H1 (cell line): ENCODE measurements around the gene ME3. TPM values are rescaled to one million over a fixed set of nuclear protein-coding genes. Genes with fewer than 3 reads are reported as not detected.
A peak's percentile ranks its signal among the peaks of the same experiment; 100 is the strongest.

ENCODE experiments used
- CTCF ChIA-PET: fragments of 300-600 bp; sonication (Branson Sonifier 250); formaldehyde crosslinking; loops from one replicate; lab custom pipeline; 2021; ENCODE audit not compliant: partially characterized antibody; lab: Charles Lee
- POLR2A ChIA-PET: fragments of 300-600 bp; sonication (Branson Sonifier 250); formaldehyde crosslinking; loops from one replicate; lab custom pipeline; 2021; ENCODE audit warnings: inconsistent platforms; ENCODE audit not compliant: partially characterized antibody; lab: Charles Lee
- DNase-seq, 2 experiments: peaks; one replicate each; pipeline versions ENCODE4 v3.0.0 to v3.0.0-alpha.2; 2010 to 2022; ENCODE audit warnings: low spot score in 2 of 2, low read depth in 1 of 2, mixed read lengths in 1 of 2
- FAIRE-seq: peaks from 2 replicates; lab custom pipeline; 2011; peaks lifted over from hg19 to GRCh38; lab: Jason Lieb, UNC
- H2AFZ ChIP-seq: 2 replicates; pipeline ENCODE4 v1.8.1; 2012; ENCODE audit warnings: low read length, inconsistent platforms
- H2AK5ac ChIP-seq: 2 replicates; pipeline ENCODE4 v1.6.1; 2013; ENCODE audit warnings: low read depth, low read length
- H2BK120ac ChIP-seq: replicated peaks from 2 replicates; pipeline ENCODE3; 2013; ENCODE audit warnings: low read depth, low read length, inconsistent platforms
- H2BK12ac ChIP-seq: 2 replicates; pipeline ENCODE4 v1.6.1; 2013; ENCODE audit warnings: low read depth, low read length
- H2BK15ac ChIP-seq: 2 replicates; pipeline ENCODE4 v1.6.1; 2013; ENCODE audit warnings: low read length
- H2BK20ac ChIP-seq: 2 replicates; pipeline ENCODE4 v1.6.1; 2013; ENCODE audit warnings: low read length
- H2BK5ac ChIP-seq: 2 replicates; pipeline ENCODE4 v1.6.1; 2013; ENCODE audit warnings: low read depth, low read length
- H3K14ac ChIP-seq: 2 replicates; pipeline ENCODE4 v1.6.1; 2013; ENCODE audit warnings: inconsistent platforms; ENCODE audit not compliant: insufficient read length
- H3K18ac ChIP-seq: 2 replicates; pipeline ENCODE4 v1.6.1; 2013; ENCODE audit warnings: low read length; ENCODE audit errors: extremely low read depth
- H3K23ac ChIP-seq: 2 replicates; pipeline ENCODE4 v1.6.1; 2013; ENCODE audit warnings: inconsistent platforms; ENCODE audit not compliant: insufficient read length
- H3K23me2 ChIP-seq: 2 replicates; pipeline ENCODE4 v1.6.1; 2013; ENCODE audit warnings: low read depth, low read length
- H3K27ac ChIP-seq: 2 replicates; pipeline ENCODE4 v1.6.1; 2011; ENCODE audit warnings: low read depth, low read length, inconsistent platforms
- H3K27me3 ChIP-seq, 4 experiments: replicated peaks in 1 of 4; 1 replicate in 1 of 4; 2 replicates in 3 of 4; pipeline versions ENCODE4 v1.6.1 to v1.8.1; 2011 to 2013; ENCODE audit warnings: low read length in 3 of 4, mild to moderate bottlenecking in 3 of 4, inconsistent platforms in 2 of 4, mixed read lengths in 2 of 4, moderate library complexity in 1 of 4; ENCODE audit not compliant: control insufficient read depth in 3 of 4, insufficient read depth in 3 of 4; ENCODE audit errors: extremely low read depth in 1 of 4
- H3K36me3 ChIP-seq, 4 experiments: 2 replicates each; pipeline versions ENCODE4 v1.6.1 to v1.8.1; 2011 to 2013; ENCODE audit warnings: mild to moderate bottlenecking in 4 of 4, low read length in 3 of 4, moderate library complexity in 2 of 4, control low read depth in 1 of 4, inconsistent platforms in 1 of 4; ENCODE audit not compliant: insufficient read depth in 4 of 4, control insufficient read depth in 2 of 4
- H3K4ac ChIP-seq: replicated peaks from 2 replicates; pipeline ENCODE3; 2013; ENCODE audit warnings: low read length, low read depth, mixed read lengths, inconsistent platforms; ENCODE audit not compliant: insufficient read length
- H3K4me1 ChIP-seq, 4 experiments: replicated peaks in 1 of 4; 1 replicate in 1 of 4; 2 replicates in 3 of 4; pipeline versions ENCODE4 v1.6.1 to v1.8.1; 2011 to 2013; ENCODE audit warnings: low read length in 3 of 4, inconsistent platforms in 2 of 4, mixed read lengths in 1 of 4; ENCODE audit not compliant: insufficient read depth in 4 of 4, control insufficient read depth in 3 of 4
- H3K4me2 ChIP-seq, 2 experiments: 2 replicates each; pipeline versions ENCODE4 v1.6.1 to v1.8.1; 2011 to 2013; ENCODE audit warnings: low read depth in 2 of 2, low read length in 2 of 2, control low read depth in 1 of 2, inconsistent platforms in 1 of 2, mild to moderate bottlenecking in 1 of 2; ENCODE audit not compliant: insufficient read depth in 1 of 2
- H3K4me3 ChIP-seq, 4 experiments: fragments of 200-600, 300-600 bp in 1 of 4; sonication (generic), shearing (Covaris generic), sonication (Bioruptor Twin) in 1 of 4; 2 replicates each; pipeline versions ENCODE4 v1.5.1 to v1.8.1; 2011 to 2016; ENCODE audit warnings: low read length in 4 of 4, low read depth in 3 of 4, control low read depth in 2 of 4, inconsistent platforms in 2 of 4, mild to moderate bottlenecking in 2 of 4, mixed read lengths in 1 of 4, moderate library complexity in 1 of 4; ENCODE audit not compliant: insufficient read depth in 2 of 4; ENCODE audit errors: extremely low read depth in 1 of 4
- H3K56ac ChIP-seq: replicated peaks from 2 replicates; pipeline ENCODE3; 2013; ENCODE audit warnings: low read depth, mild to moderate bottlenecking, mixed read lengths, low read length, inconsistent platforms; ENCODE audit not compliant: insufficient read length
- H3K79me1 ChIP-seq: 2 replicates; pipeline ENCODE4 v1.6.1; 2013; ENCODE audit warnings: low read depth, low read length, control low read depth
- H3K79me2 ChIP-seq, 2 experiments: 2 replicates each; pipeline versions ENCODE4 v1.6.1 to v1.8.1; 2012 to 2013; ENCODE audit warnings: low read length in 2 of 2, mild to moderate bottlenecking in 2 of 2, inconsistent platforms in 1 of 2; ENCODE audit not compliant: insufficient read depth in 2 of 2, control insufficient read depth in 1 of 2
- H3K9ac ChIP-seq, 4 experiments: replicated peaks in 1 of 4; 1 replicate in 1 of 4; 2 replicates in 3 of 4; pipeline versions ENCODE4 v1.6.1 to v1.8.1; 2011 to 2013; ENCODE audit warnings: low read depth in 3 of 4, low read length in 3 of 4, control low read depth in 2 of 4, mild to moderate bottlenecking in 2 of 4, moderate library complexity in 2 of 4, inconsistent platforms in 1 of 4; ENCODE audit errors: extremely low read depth in 1 of 4
- H3K9me3 ChIP-seq, 2 experiments: 2 replicates each; pipeline versions ENCODE4 v1.6.1 to v1.8.1; 2012 to 2013; ENCODE audit warnings: mild to moderate bottlenecking in 2 of 2, moderate library complexity in 2 of 2, control low read depth in 1 of 2, inconsistent platforms in 1 of 2, low read depth in 1 of 2, low read length in 1 of 2, mixed read lengths in 1 of 2; ENCODE audit not compliant: insufficient read depth in 2 of 2
- H4K20me1 ChIP-seq, 2 experiments: replicated peaks in 1 of 2; 2 replicates each; pipeline versions ENCODE3 to v1.8.1; 2011 to 2013; ENCODE audit warnings: inconsistent platforms in 2 of 2, low read length in 2 of 2, mild to moderate bottlenecking in 1 of 2; ENCODE audit not compliant: insufficient read depth in 2 of 2, control insufficient read depth in 1 of 2
- H4K5ac ChIP-seq: 2 replicates; pipeline ENCODE4 v1.6.1; 2013; ENCODE audit warnings: low read length, low read depth, mixed read lengths, inconsistent platforms; ENCODE audit not compliant: insufficient read length
- H4K8ac ChIP-seq: 2 replicates; pipeline ENCODE4 v1.8.0; 2013; ENCODE audit warnings: mild to moderate bottlenecking, moderate library complexity, low read length, inconsistent platforms; ENCODE audit not compliant: insufficient read depth; ENCODE audit errors: extremely low read depth
- H4K91ac ChIP-seq: replicated peaks from 2 replicates; pipeline ENCODE3; 2013; ENCODE audit warnings: low read length, mixed read lengths, inconsistent platforms; ENCODE audit not compliant: insufficient read length
- BACH1 ChIP-seq: IDR thresholded peaks from 2 replicates; pipeline ENCODE4 v1.6.1; 2012; ENCODE audit warnings: low read length, improper control_type of control experiment
- SP1 ChIP-seq: IDR thresholded peaks from 2 replicates; pipeline ENCODE4 v1.6.1; 2011; ENCODE audit warnings: low read depth, low read length
- polyA plus RNA-seq, 7 experiments: library from polyadenylated mRNA; depleted of rRNA in 3 of 7; stranded (reverse) in 5 of 7; unstranded in 2 of 7; fragments of >200 nt in 5 of 7; fragments of 200-250 nt in 2 of 7; gene quantifications; 1 replicate in 5 of 7; 2 replicates in 1 of 7; 4 replicates in 1 of 7; pipeline versions ENCODE4 v1.2.1 to v1.2.3, GENCODE V29; 2011 to 2013; ENCODE audit warnings: missing spikeins in 2 of 7, mixed read lengths in 2 of 7
- total RNA-seq: library from RNA; stranded (reverse); fragmentation: NEBNext Ultra II Directional; extraction: Animal tissue kit (Norgen Biotek cat#: 25700); gene quantifications from 2 replicates; pipeline ENCODE4 v1.2.1, GENCODE V29; 2021

The ME3 gene
- total and polyA plus RNA-seq, 2 of the 8 experiments (the other 6 are each of a cell fraction or from before 2014, with no cell fraction given): 1.5 to 2.8 TPM

GRCh38 chr11:86594746-86595145 is 77.7 kb downstream of the ME3 start:
- no peaks in the 10 kb centered on the region for H3K79me2 ChIP-seq
- H2BK12ac ChIP-seq: no peak overlapping the region
- no peak for DNase-seq
- H4K8ac ChIP-seq: no peak overlapping the region
- H3K4ac ChIP-seq: no peak overlapping the region
- peak overlapping the region; percentile 64; the same call in 1 of the 2 replicates for H2BK20ac ChIP-seq
- peaks cover 15 to 23% of the 10 kb centered on the region in 2 experiments for H3K9me3 ChIP-seq
- no peak overlapping the region for H3K9ac ChIP-seq
- H3K56ac ChIP-seq: no peak overlapping the region
- H2AFZ ChIP-seq: no peak overlapping the region
- peak overlapping the region in 1 of 4 experiments; percentile 24; a peak in 1 of 8 replicates for H3K4me3 ChIP-seq
- no peaks in the 10 kb centered on the region for H4K20me1 ChIP-seq
- no peak overlapping the region for H3K23ac ChIP-seq
- H3K27ac ChIP-seq: no peak overlapping the region
- H2BK15ac ChIP-seq: no peak overlapping the region; the same call in 1 of the 2 replicates
- no peaks in the 10 kb centered on the region for H3K79me1 ChIP-seq
- H3K23me2 ChIP-seq: no peaks in the 10 kb centered on the region
- no peak overlapping the region for H2BK120ac ChIP-seq
- FAIRE-seq: no peak
- ChIA-PET CTCF (interaction anchor here (0.6 to 5.0 kb wide), 7 partner anchors 13 to 1622 kb away, joined by 3 to 46 read pairs (median 3); no protein-coding TSS in a partner anchor), POLR2A (no interaction called here)
- peaks cover 0 to 12% (median 9%) of the 10 kb centered on the region in 4 experiments; a peak in 4 of 7 replicates for H3K4me1 ChIP-seq
- TF ChIP-seq BACH1 (peak; percentile 21; the same call in 1 of the 2 replicates), SP1 (no peak)
- H4K5ac ChIP-seq: peak overlapping the region; percentile 20
- no peak overlapping the region for H4K91ac ChIP-seq
- peak overlapping the region; percentile 54 to 59; a peak in 3 of 4 replicates for H3K4me2 ChIP-seq
- peaks cover 0 to 2% (median 0%) of the 10 kb centered on the region in 4 experiments; a peak in 1 of 7 replicates for H3K27me3 ChIP-seq
- H2BK5ac ChIP-seq: peak overlapping the region; percentile 31; the same call in 1 of the 2 replicates
- peak overlapping the region; percentile 39; the same call in 1 of the 2 replicates for H3K18ac ChIP-seq
- no peak overlapping the region for H2AK5ac ChIP-seq
- no peak overlapping the region for H3K14ac ChIP-seq
- H3K36me3 ChIP-seq: peaks cover 0 to 4% (median 0%) of the 10 kb centered on the region in 4 experiments; a peak in 1 of 8 replicates
